Panc1 (cell line): ENCODE measurements around the gene RYR3.

Experiments used
- CTCF ChIP-seq: fragments of 450-650 bp; IDR thresholded peaks from 2 replicates; pipeline ENCODE4 v1.5.1; 2017; ENCODE audit warnings: mild to moderate bottlenecking
- SIN3A ChIP-seq: IDR thresholded peaks from 2 replicates; pipeline ENCODE4 v1.6.1; 2012; ENCODE audit warnings: low read depth, mild to moderate bottlenecking, low read length, moderate library complexity, borderline replicate concordance; ENCODE audit not compliant: insufficient read depth

DNA sequence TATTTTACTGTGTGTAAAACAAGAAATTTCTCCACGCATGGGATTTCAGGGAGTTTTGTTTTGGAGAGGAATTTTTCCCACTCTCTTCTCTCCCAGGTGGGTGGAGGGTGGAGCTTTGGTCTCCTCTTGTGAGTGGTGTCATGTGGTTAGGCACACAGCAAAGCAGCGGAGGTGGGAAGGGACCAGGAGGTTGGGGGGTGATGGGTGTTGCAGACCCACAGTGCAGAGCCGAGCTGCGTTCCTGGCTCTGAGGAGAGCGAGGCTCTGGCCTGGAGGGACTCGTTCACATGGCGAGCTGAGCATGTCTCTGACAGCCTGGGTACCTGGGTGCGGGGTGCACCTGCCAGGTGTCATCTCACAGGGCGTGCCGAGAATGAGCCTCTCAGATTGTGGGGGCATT, 87.8 kb downstream of the RYR3 start:
- no peak for TF ChIP-seq CTCF
- TF ChIP-seq SIN3A: no peak
